AG09319 (cell line): ENCODE results near the gene PPP2CA.

ENCODE experiments used
- DNase-seq: peaks from one replicate; pipeline ENCODE4 v3.0.0-alpha.2; 2010; ENCODE audit warnings: low read depth; ENCODE audit errors: extremely low read depth
- TF ChIP-seq, protein P1 (sequence below): IDR thresholded peaks from 2 replicates; pipeline ENCODE4 v1.5.1; 2011; ENCODE audit warnings: low read depth, mild to moderate bottlenecking, inconsistent platforms, low read length, moderate library complexity

PPP2CA gene

DNA sequence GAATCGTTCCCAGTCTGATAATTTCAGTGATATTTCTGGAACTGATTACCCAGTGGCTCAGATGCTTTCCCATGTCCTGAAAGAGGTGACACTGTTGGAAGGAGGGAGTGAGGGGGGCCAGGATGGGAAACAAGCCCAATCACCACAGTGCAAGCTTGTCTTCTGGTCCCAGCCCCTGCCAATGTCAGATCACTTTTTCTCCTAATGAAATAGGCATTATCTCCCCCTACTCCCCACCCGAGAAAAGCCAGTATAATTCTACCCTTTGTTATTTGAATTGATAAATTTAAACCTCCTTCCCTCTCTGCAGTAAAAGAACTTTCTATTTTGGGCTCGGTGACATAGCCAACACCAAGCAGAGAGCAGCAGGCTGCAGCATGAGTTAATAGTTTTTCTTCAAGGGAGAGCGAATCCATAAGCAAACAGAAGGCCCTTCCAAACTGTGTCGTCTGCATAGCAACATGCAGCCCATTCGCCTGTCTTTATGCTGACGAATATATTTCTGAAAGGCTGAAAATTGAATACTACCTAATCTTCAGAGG, 14.6 kb upstream of the PPP2CA start:
- TF ChIP-seq, protein P1, sequence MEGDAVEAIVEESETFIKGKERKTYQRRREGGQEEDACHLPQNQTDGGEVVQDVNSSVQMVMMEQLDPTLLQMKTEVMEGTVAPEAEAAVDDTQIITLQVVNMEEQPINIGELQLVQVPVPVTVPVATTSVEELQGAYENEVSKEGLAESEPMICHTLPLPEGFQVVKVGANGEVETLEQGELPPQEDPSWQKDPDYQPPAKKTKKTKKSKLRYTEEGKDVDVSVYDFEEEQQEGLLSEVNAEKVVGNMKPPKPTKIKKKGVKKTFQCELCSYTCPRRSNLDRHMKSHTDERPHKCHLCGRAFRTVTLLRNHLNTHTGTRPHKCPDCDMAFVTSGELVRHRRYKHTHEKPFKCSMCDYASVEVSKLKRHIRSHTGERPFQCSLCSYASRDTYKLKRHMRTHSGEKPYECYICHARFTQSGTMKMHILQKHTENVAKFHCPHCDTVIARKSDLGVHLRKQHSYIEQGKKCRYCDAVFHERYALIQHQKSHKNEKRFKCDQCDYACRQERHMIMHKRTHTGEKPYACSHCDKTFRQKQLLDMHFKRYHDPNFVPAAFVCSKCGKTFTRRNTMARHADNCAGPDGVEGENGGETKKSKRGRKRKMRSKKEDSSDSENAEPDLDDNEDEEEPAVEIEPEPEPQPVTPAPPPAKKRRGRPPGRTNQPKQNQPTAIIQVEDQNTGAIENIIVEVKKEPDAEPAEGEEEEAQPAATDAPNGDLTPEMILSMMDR, result no peak
- DNase-seq, result no peak

DNA sequence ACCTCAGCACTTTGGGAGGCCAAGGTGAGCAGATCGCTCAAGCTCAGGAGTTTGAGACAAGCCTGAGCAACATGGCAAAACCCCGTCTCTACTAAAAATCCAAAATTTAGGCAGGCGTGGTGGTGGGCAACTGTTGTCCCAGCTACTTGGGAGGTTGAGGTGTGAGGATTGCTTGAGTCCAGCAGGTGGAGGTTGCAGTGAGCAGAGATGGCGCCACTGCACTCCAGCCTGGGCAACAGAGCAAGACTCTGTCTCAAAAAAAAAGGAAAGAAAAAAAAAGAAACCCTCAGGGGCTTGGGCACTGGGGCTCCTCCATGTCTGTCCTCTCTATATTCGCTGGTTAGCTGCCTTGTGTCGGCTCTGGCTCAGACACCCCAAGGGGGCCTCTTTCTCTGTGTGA, 10.9 kb upstream of the PPP2CA start:
- TF ChIP-seq, protein P1, result no peak
- DNase-seq, result no peak

DNA sequence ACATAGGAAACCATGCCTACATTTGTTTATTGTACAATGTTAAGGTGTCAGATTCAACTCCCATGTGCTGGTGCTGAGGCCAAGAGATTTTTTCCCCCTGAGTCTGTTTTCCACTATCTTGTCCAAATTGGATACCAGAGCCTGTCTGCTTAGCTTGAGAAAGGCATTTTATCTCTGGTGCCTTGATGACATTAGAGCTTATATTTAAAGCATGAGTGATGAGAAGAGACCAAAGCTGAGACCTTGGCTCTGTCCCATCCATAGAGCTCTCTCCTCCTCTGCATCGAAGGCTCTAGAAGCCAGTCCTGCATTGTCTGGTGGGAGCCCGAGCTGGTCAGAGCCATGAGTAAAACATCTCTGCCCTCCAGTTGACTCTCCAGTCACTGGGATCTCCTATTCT, 10.4 kb upstream of the PPP2CA start:
- no peak for DNase-seq
- TF ChIP-seq, protein P1, result no peak

DNA sequence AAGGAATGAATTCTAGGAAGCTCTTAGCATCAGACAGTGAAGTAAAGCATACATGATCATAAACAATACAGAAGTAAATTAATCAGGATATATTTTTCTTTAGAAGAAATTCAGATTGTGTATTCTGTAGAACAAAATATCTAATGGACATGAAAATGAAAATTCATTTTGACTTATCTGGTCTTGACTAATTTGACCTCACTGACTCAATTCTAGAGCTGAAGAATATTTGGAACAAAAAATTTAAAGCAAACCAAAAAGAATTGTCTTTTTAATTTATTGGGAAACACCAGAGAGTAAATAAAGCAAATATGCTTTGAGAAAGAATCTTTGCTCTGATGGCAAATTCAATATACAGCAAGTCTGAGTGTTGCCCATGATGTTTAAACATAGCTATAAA, 2.8 kb upstream of the PPP2CA start:
- TF ChIP-seq, protein P1, result no peak
- DNase-seq, result no peak

DNA sequence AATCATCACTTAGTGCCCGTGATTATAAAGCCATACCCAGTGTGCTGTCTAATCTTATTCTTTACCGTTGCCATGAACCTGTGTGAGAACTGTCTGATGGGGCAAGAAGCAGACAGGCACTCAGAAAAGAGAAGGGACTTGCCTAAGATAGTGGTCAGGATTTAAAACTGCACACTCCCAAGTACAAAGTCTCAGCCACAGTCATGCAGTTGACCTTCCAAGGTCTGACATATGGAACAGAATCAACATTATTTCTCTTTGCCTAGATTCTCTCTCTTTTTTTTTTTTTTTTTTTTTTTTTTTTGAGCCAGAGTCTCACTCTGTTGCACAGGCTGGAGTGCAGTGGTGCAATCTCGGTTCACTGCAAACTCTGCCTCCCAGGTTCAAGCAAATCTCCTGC, 1.9 kb upstream of the PPP2CA start:
- DNase-seq, result no peak

DNA sequence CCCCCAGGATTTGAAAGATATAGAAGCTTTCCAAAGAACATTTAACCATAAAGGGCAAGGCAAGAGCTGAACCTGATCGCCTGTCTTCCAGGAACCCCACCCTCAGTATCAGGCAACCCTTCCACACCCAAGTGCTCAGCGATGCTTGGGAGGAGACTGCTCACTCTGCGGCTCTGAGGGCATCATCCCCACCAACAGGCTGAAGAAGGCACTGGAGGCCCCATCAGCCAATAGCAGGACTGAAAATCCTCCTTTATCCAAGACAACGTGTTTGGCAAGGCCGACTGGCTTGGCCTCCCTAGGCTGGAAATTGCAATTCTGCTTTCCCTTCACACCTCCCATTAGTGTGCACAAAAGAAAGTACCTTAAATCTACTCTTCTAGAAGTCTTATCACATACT, 1.4 kb upstream of the PPP2CA start:
- DNase-seq, result no peak
- TF ChIP-seq, protein P1, result no peak; the same call in 1 of the 2 replicates

More for the DNA sequence above, 1.9 kb upstream of the PPP2CA start:
- TF ChIP-seq, protein P1, result no peak

DNA sequence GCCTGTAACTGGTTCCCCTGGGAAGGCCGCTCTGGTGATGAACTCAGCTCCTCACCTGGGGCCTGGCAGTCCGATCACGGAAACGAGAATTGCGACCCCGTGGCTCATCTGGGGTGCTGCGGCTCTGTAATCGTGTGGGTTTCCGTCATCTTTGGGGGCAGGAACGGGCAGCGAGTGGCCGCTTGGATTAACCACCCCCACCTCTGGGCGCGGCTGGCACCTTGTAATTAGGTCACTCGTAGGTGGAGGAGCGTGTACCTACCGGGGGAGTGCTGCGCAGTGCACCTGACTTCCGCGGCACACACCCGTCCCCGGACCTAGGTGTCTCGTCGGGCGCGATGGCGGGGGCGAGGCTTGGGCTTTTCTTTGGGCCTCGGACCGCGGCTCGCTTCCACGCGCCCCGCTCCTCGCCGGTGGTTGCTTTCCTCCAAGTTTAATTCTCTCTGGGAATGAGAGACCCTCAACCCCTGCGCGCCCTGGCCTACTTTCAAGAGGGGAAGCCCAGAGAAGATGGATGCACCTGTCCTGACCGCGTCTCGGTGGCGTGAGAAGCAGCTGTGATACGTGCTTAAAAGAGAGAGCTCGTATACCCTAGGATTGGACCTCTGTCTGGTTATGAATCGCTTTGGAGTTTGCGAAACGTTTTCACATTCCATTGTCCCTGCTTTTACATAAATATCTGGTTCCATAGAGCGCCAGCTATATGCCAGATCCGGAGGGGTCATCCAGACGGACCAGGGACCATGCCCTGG, 744 bp upstream of the PPP2CA start:
- DNase-seq, result no peak

More for the DNA sequence above, 744 bp upstream of the PPP2CA start:
- TF ChIP-seq, protein P1, result no peak
